Brain microvascular endothelial cell (primary cell): ENCODE results near the gene SEL1L2.

Experiments used
- DNase-seq: peaks from one replicate; pipeline ENCODE4 v3.0.0-alpha.2; 2020
- H3K27ac ChIP-seq: fragments of 250-450 bp; sonication (Bioruptor Pico); 2 replicates; pipeline ENCODE4 v1.5.1; 2020; ENCODE audit warnings: mild to moderate bottlenecking, moderate library complexity
- H3K27me3 ChIP-seq: fragments of 250-450 bp; sonication (Bioruptor Pico); replicated peaks from 2 replicates; pipeline ENCODE4 v1.5.1; 2020; ENCODE audit warnings: mild to moderate bottlenecking
- H3K36me3 ChIP-seq: fragments of 250-450 bp; sonication (Bioruptor Pico); replicated peaks from 2 replicates; pipeline ENCODE4 v1.5.1; 2020; ENCODE audit warnings: mild to moderate bottlenecking
- H3K4me3 ChIP-seq: 2 replicates; pipeline ENCODE4 v1.5.1; 2011; ENCODE audit warnings: low read depth, mild to moderate bottlenecking, control low read depth, low read length, moderate library complexity
- CTCF ChIP-seq: IDR thresholded peaks from 2 replicates; pipeline ENCODE4 v1.5.1; 2011; ENCODE audit warnings: low read depth, mild to moderate bottlenecking, moderate library complexity, low read length, control low read depth, inconsistent platforms; ENCODE audit errors: missing control alignments
- in situ Hi-C: cut with HindIII; loops from 2 replicates; pipeline ENCODE4 v1.10.0; 2017; ENCODE audit warnings: low sequenced_read_pairs, low pct_ligation_motif_present

Gene SEL1L2

GRCh38 chr20:13862245-13862644, 128.2 kb downstream of the SEL1L2 start:
- H3K36me3 ChIP-seq: no peaks in the 10 kb centered on the region
- DNase-seq: no peak
- H3K27ac ChIP-seq: no peak overlapping the region
- H3K27me3 ChIP-seq: no peaks in the 10 kb centered on the region
- in situ Hi-C loops: no loop called here
- no peak overlapping the region for H3K4me3 ChIP-seq
- TF ChIP-seq CTCF: no peak

GRCh38 chr20:13858871-13859270, 131.5 kb downstream of the SEL1L2 start:
- Histone ChIP-seq H3K27me3 (no peaks in the 10 kb centered on the region), H3K27ac (no peak overlapping the region), H3K36me3 (no peaks in the 10 kb centered on the region), H3K4me3 (no peak overlapping the region)
- no peak for TF ChIP-seq CTCF
- in situ Hi-C loops: no loop called here
- no peak for DNase-seq

- H3K36me3 ChIP-seq: no peaks in the 10 kb centered on the region
- no peak overlapping the region for H3K27ac ChIP-seq
- in situ Hi-C loops: no loop called here
- no peak for DNase-seq
- H3K27me3 ChIP-seq: no peaks in the 10 kb centered on the region
- no peak overlapping the region for H3K4me3 ChIP-seq
- TF ChIP-seq CTCF: no peak
Measured at GRCh38 chr20:13858439-13858838, 132.0 kb downstream of the SEL1L2 start.

- in situ Hi-C loops: no loop called here
- Histone ChIP-seq H3K27ac (no peak overlapping the region), H3K36me3 (no peaks in the 10 kb centered on the region), H3K4me3 (no peak overlapping the region), H3K27me3 (no peaks in the 10 kb centered on the region)
- DNase-seq: no peak
- no peak for TF ChIP-seq CTCF
Measured at GRCh38 chr20:13857961-13858360, 132.5 kb downstream of the SEL1L2 start.

- in situ Hi-C loops: no loop called here
- no peaks in the 10 kb centered on the region for H3K27me3 ChIP-seq
- no peaks in the 10 kb centered on the region for H3K36me3 ChIP-seq
- TF ChIP-seq CTCF: no peak
- H3K4me3 ChIP-seq: no peak overlapping the region
- no peak for DNase-seq
- H3K27ac ChIP-seq: no peak overlapping the region
Measured at GRCh38 chr20:13857304-13857703, 133.1 kb downstream of the SEL1L2 start.

- Histone ChIP-seq H3K27me3 (no peaks in the 10 kb centered on the region), H3K4me3 (no peak overlapping the region), H3K36me3 (no peaks in the 10 kb centered on the region), H3K27ac (no peak overlapping the region)
- TF ChIP-seq CTCF: no peak
- DNase-seq: no peak
- in situ Hi-C loops: no loop called here
Measured at GRCh38 chr20:13856354-13856753, 134.1 kb downstream of the SEL1L2 start.
